ENCODE results near the gene OR2D3.
"Not testable (repeated sequence)": the region's sequence is repeated elsewhere in the genome, so short reads cannot be mapped to it uniquely, and the experiment has no call there.

The OR2D3 gene

DNA sequence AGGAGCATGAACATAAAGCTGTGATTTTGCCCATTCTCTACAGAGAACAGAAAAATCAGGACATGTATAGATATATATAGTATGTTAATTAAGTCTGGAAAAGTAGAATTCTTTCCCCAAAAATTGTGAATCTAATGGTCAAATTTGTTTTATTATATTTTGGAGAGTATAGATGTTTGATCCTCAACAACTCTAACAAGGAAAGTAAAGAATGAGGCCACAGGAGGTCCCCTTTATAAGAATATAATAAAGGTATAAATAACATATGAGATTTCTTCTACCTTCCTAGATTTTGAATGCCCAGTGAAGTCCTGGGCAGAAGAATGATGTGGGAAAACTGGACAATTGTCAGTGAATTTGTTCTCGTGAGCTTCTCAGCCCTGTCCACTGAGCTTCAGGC is 44.5 kb upstream of the OR2D3 start, which contains the start of gene OR10A4:
OR10A4 (plus strand) TSS at position 301 of the 400 bp plus-strand sequence; CDS start at position 324, 23 bp downstream.
- Histone ChIP-seq H2AFZ (ENCODE audit: low read length) (no peak within 1 kb of the TSS), H3K4me2 (ENCODE audit: low read depth, low read length) (no peak within 1 kb of the TSS), H3K4me1 (ENCODE audit: low read length) (no peaks in the 10 kb centered on the region), H3K4me3 (ENCODE audit: low read length) (no peak within 1 kb of the TSS), H3K9me3 (replicated peaks; ENCODE audit: insufficient read depth, low read length) (no peaks in the 10 kb centered on the region), H3K27me3 (replicated peaks; ENCODE audit: insufficient read depth, low read length) (no peaks in the 10 kb centered on the region), H4K20me1 (ENCODE audit: insufficient read depth, low read length) (no peaks in the 10 kb centered on the region), H3K9me2 (replicated peaks; ENCODE audit: insufficient read depth, low read length) (no peaks in the 10 kb centered on the region), H3K36me3 (replicated peaks; ENCODE audit: insufficient read depth, low read length) (no peaks in the 10 kb centered on the region), H3F3A (ENCODE audit: insufficient read depth, low read length) (no peaks in the 10 kb centered on the region), H3K27ac (ENCODE audit: low read length) (no peak within 1 kb of the TSS), H3K79me2 (ENCODE audit: low read length) (no peaks in the 10 kb centered on the region), H3K9ac (ENCODE audit: low read length) (no peak within 1 kb of the TSS)
- TF ChIP-seq, protein P1, sequence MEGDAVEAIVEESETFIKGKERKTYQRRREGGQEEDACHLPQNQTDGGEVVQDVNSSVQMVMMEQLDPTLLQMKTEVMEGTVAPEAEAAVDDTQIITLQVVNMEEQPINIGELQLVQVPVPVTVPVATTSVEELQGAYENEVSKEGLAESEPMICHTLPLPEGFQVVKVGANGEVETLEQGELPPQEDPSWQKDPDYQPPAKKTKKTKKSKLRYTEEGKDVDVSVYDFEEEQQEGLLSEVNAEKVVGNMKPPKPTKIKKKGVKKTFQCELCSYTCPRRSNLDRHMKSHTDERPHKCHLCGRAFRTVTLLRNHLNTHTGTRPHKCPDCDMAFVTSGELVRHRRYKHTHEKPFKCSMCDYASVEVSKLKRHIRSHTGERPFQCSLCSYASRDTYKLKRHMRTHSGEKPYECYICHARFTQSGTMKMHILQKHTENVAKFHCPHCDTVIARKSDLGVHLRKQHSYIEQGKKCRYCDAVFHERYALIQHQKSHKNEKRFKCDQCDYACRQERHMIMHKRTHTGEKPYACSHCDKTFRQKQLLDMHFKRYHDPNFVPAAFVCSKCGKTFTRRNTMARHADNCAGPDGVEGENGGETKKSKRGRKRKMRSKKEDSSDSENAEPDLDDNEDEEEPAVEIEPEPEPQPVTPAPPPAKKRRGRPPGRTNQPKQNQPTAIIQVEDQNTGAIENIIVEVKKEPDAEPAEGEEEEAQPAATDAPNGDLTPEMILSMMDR (IDR thresholded peaks at IDR 0.05; ENCODE audit: low read length), result no peak
- TF ChIP-seq EZH2phosphoT487 (IDR thresholded peaks at IDR 0.05; ENCODE audit: low read length) (no peak), EZH2 (optimal IDR thresholded peaks at IDR 0.05; ENCODE audit: low read depth, low read length) (no peak)
- DNase-seq, result no peak

DNA sequence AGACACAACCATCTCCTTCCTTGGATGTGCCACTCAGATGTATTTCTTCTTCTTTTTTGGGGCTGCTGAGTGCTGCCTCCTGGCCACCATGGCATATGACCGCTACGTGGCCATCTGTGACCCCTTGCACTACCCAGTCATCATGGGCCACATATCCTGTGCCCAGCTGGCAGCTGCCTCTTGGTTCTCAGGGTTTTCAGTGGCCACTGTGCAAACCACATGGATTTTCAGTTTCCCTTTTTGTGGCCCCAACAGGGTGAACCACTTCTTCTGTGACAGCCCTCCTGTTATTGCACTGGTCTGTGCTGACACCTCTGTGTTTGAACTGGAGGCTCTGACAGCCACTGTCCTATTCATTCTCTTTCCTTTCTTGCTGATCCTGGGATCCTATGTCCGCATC is 43.9 kb upstream of the OR2D3 start:
- peak; percentile 32 for DNase-seq
- Histone ChIP-seq H3K9me2 (replicated peaks; ENCODE audit: insufficient read depth, low read length) (no peaks in the 10 kb centered on the region), H3K4me2 (ENCODE audit: low read depth, low read length) (no peak overlapping the region), H3K27me3 (replicated peaks; ENCODE audit: insufficient read depth, low read length) (no peaks in the 10 kb centered on the region), H3K27ac (ENCODE audit: low read length) (no peak overlapping the region), H3K4me1 (ENCODE audit: low read length) (no peaks in the 10 kb centered on the region), H3K79me2 (ENCODE audit: low read length) (no peaks in the 10 kb centered on the region), H2AFZ (ENCODE audit: low read length) (no peak overlapping the region), H3K9me3 (replicated peaks; ENCODE audit: insufficient read depth, low read length) (no peaks in the 10 kb centered on the region), H3K36me3 (replicated peaks; ENCODE audit: insufficient read depth, low read length) (no peaks in the 10 kb centered on the region), H3K9ac (ENCODE audit: low read length) (no peak overlapping the region), H3F3A (ENCODE audit: insufficient read depth, low read length) (no peaks in the 10 kb centered on the region), H4K20me1 (ENCODE audit: insufficient read depth, low read length) (no peaks in the 10 kb centered on the region), H3K4me3 (ENCODE audit: low read length) (no peak overlapping the region)
- TF ChIP-seq EZH2 (optimal IDR thresholded peaks at IDR 0.05; ENCODE audit: low read depth, low read length), result no peak

DNA sequence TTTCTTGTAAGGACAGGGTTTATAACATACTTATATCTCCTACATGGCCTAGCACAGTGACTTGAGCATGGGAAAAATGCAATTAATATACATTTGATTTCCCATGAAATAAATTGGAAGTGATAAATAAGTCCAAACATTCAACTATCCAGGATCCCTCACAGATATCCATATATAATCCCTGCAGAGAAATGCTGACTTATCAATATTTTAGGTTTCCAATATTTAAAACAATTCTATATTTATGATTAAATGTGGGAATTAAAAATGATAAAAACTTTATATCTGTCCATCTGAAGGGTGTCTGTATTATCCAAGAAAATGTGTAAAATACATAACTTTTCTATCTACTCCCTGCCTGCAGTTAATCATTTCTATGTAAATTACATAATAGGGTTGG is 38.1 kb upstream of the OR2D3 start:
- Histone ChIP-seq H3K9me2 (replicated peaks; ENCODE audit: insufficient read depth, low read length) (no peaks in the 10 kb centered on the region), H3K36me3 (replicated peaks; ENCODE audit: insufficient read depth, low read length) (no peaks in the 10 kb centered on the region), H3K79me2 (ENCODE audit: low read length) (no peaks in the 10 kb centered on the region), H3K9me3 (replicated peaks; ENCODE audit: insufficient read depth, low read length) (no peaks in the 10 kb centered on the region), H4K20me1 (ENCODE audit: insufficient read depth, low read length) (no peaks in the 10 kb centered on the region), H3K4me1 (ENCODE audit: low read length) (no peaks in the 10 kb centered on the region), H2AFZ (ENCODE audit: low read length) (no peak overlapping the region), H3K9ac (ENCODE audit: low read length) (no peak overlapping the region), H3K27me3 (replicated peaks; ENCODE audit: insufficient read depth, low read length) (no peaks in the 10 kb centered on the region), H3F3A (ENCODE audit: insufficient read depth, low read length) (no peaks in the 10 kb centered on the region), H3K4me3 (ENCODE audit: low read length) (no peak overlapping the region), H3K27ac (ENCODE audit: low read length) (no peak overlapping the region), H3K4me2 (ENCODE audit: low read depth, low read length) (no peak overlapping the region)
- no peak for DNase-seq
- TF ChIP-seq EZH2phosphoT487 (IDR thresholded peaks at IDR 0.05; ENCODE audit: low read length) (no peak), EZH2 (optimal IDR thresholded peaks at IDR 0.05; ENCODE audit: low read depth, low read length) (no peak)
- TF ChIP-seq, protein P1 (IDR thresholded peaks at IDR 0.05; ENCODE audit: low read length), result no peak

DNA sequence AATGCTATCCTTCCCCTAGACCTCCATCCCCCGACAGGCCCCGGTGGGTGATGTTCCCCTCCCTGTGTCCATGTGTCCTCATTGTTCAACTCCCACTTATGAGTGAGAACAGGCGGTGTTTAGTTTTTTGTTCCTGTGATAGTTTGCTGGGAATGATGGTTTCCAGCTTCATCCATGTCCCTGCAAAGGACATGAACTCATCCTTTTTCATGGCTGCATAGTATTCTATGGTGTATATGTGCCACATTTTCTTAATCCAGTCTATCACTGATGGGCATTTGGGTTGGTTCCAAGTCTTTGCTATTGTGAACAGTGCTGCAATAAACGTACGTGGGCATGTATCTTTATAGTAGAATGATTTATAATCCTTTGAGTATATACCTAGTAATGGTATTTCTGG is 33.1 kb upstream of the OR2D3 start:
- H3K79me2 ChIP-seq (ENCODE audit: low read length); H3K27ac ChIP-seq (ENCODE audit: low read length); H3F3A ChIP-seq (ENCODE audit: insufficient read depth, low read length); DNase-seq; H3K9me3 ChIP-seq (replicated peaks; ENCODE audit: insufficient read depth, low read length); H3K9me2 ChIP-seq (replicated peaks; ENCODE audit: insufficient read depth, low read length); H3K4me1 ChIP-seq (ENCODE audit: low read length); H3K36me3 ChIP-seq (replicated peaks; ENCODE audit: insufficient read depth, low read length); H3K9ac ChIP-seq (ENCODE audit: low read length); H4K20me1 ChIP-seq (ENCODE audit: insufficient read depth, low read length); H3K27me3 ChIP-seq (replicated peaks; ENCODE audit: insufficient read depth, low read length); H3K4me2 ChIP-seq (ENCODE audit: low read depth, low read length); H3K4me3 ChIP-seq (ENCODE audit: low read length); H2AFZ ChIP-seq (ENCODE audit: low read length): not testable (repeated sequence)

Data from MM.1S (cell line).